GM19397 (cell line): Measurements from ENCODE around the gene MYRFL.

Experiments used
- ATAC-seq: cut with Tn5 transposase; IDR thresholded peaks from one replicate; pipeline ENCODE4 v1.9.1; 2021; ENCODE audit warnings: mild to moderate bottlenecking, moderate library complexity; ENCODE audit not compliant: unreplicated experiment

Gene MYRFL

GRCh38 chr12:69929531-69929930, 104.5 kb downstream of the MYRFL start:
- ATAC-seq = no peak

DNA sequence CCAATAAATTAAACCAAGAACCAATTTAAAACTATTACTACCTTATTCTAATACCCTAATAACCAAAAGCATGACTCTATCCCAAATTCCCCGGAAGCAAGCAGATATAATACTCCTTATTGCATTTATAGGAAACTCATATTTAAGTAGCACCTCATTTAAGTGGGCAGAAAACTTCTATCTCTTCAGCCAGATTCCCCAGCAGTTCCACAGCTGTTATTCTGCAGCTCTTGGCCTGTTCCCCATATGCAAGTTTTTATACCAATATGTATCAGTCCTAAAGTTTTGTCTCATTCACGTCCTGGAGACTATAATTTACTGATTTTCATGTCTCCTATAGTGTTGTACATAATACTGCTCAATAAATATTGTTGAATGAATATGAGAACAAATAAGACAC, 106.5 kb downstream of the MYRFL start:
- ATAC-seq = no peak

DNA sequence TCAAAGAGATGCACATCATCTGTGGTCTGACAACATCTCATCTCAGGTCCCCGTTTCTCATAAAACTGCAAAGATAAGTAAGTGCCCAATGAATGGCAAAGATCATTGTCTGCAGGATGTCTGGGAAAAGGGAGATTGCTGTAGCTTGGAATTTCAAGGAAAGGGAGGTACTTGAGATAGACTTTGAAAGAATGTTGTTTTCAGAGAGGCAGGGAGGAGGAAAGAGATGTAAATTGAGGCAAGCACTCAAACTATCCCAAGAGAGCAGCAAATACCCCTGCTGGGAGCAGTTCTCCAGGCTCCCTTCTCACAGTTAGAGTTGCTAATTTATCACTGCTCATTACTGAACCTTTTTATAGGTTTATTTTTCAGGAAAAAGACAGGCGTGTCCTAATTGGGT, 107.1 kb downstream of the MYRFL start:
- no peak for ATAC-seq

- peak; percentile 70 for ATAC-seq
Observed at GRCh38 chr12:69932676-69933552, 107.9 kb downstream of the MYRFL start.

GRCh38 chr12:69934011-69934410, 109.0 kb downstream of the MYRFL start:
- ATAC-seq = no peak

DNA sequence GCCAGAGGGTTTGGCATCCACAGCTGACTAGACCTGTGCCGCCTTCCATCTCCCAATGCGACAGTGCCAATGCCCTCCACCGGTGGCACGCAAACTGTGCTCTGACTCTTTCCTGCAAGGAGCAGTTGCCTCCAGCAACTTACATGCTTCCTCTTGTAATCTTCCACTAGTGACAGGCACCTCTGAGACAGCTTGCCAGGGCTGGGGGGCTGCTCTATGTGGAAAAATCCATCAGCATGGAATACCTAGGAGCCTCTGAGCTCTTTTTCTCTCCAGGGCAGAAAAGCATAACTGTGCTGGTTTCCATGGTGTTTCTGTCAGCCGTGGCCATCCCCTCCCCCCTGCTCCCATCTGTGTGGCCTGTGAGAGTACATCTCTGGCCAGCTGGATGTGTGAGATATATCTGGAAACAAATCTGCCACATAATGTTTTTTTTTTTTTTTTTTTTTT, 110.6 kb downstream of the MYRFL start:
- no peak for ATAC-seq

GRCh38 chr12:69936214-69936731, 111.2 kb downstream of the MYRFL start:
- no peak for ATAC-seq

- no peak for ATAC-seq
Observed at GRCh38 chr12:69936766-69937165, 111.7 kb downstream of the MYRFL start.

DNA sequence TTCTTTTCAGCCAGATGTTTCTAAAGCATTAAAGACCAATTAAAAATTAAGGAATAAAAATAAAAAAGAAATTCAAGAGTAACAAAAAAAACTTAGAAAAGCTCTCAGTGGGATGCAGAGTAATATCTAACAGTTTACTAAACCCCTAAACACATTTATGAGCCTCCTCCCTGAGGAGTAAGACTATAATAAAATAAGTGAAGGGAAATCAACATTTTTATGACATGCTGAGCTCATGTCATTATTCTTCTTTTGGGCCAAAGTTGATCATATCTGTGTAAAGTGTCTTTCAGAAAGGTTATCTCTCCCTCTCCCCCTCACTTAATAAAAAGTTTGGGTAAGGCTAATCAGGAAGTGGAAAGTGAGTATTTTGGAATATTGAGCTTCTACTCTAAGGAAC, 122.1 kb downstream of the MYRFL start:
- ATAC-seq = no peak

- ATAC-seq = no peak
Observed at GRCh38 chr12:69947897-69948296, 122.9 kb downstream of the MYRFL start.

GRCh38 chr12:69948851-69949250, 123.8 kb downstream of the MYRFL start:
- no peak for ATAC-seq

GRCh38 chr12:69949311-69950002, 124.4 kb downstream of the MYRFL start:
- ATAC-seq = no peak

- no peak for ATAC-seq
Observed at GRCh38 chr12:69951108-69951507, 126.1 kb downstream of the MYRFL start.

GRCh38 chr12:69952890-69953289, 127.9 kb downstream of the MYRFL start:
- no peak for ATAC-seq

GRCh38 chr12:69961246-69961645, 136.2 kb downstream of the MYRFL start:
- no peak for ATAC-seq

DNA sequence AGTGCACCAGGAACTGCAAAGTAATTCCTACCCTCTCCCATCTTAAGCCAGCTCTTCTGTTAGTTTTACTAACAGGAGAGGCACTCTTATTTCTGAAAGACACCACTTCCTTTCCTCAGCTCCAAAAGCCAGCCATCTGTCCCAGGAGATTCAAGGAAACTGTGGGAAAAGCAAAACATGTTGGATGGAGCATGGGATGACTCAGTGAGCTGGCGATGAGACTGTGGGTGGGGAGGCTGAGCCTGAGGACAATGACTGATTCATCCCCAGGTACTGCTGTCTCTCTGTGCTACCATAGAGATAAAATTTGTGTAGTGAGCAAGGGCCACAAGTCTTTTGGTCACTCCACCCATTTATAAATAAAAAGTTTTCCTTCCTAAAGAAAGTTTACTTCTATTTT, 141.4 kb downstream of the MYRFL start:
- ATAC-seq = no peak

- ATAC-seq = no peak
Observed at GRCh38 chr12:69966839-69967238, 141.8 kb downstream of the MYRFL start.

DNA sequence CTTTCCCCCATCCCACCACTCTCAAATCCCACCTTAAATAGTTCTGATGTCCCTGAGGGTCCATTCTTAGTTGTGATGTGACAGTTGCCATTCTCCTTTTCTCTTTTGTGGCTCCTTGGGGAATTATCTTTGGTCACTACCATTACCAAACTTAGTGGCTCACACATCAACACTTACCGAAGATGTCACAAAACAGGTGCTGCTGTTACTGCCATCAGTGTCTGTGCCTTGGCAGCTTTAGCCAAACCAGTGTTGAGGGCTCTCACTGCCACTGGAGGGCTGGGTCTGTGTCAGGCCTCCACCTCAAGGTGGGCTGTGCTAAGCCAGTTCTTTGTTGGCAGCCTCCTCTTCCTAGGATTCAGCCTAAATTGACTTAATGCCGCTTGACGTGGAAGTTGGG, 144.0 kb downstream of the MYRFL start:
- no peak for ATAC-seq

DNA sequence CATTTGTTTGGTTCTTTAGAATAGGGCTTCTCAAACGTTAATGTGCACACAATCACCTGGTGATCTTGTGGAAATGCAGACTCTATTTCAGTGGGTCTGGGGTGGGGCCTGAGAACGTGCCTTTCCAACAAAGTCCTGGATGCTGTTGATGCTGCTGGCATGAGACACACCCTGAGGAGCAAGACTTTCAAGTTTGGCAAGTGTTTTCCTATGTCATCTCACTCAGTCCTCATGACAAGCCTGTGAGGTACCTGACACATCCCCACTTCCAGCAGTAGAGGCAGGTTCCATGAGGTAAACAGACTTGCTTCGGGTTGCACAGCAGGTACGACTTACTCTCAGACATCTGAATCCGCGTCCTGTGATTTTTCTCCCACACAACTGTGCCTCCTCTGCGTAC, 147.1 kb downstream of the MYRFL start:
- no peak for ATAC-seq

GRCh38 chr12:69978020-69978419, 153.0 kb downstream of the MYRFL start:
- ATAC-seq = no peak

DNA sequence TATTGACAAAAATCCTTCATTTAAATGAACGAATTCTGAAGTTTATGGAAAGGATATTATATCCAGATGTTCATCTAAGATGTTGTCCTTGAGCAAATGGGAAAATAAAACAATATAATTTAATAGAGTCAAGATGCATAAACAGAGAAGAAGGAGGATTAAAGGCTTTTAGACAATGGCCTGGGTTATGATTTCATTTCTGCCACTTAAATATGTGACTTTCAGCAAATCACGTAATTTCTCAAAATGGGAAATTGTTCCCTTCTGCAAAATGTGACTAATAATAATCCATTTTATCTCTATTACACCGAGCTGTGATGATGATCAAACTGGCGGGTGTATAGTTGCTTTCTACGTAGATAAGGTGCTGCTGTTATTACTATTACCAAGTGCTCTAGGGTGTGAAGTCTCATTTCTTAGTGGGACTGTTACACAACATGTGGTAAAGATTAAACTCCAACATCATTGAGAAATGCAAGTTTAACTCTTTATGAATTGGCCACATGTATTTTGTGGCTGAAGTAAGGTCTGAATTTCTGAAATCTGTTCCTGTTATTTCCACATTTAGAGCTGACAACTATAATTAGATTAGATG, 157.0 kb downstream of the MYRFL start:
- ATAC-seq = no peak

DNA sequence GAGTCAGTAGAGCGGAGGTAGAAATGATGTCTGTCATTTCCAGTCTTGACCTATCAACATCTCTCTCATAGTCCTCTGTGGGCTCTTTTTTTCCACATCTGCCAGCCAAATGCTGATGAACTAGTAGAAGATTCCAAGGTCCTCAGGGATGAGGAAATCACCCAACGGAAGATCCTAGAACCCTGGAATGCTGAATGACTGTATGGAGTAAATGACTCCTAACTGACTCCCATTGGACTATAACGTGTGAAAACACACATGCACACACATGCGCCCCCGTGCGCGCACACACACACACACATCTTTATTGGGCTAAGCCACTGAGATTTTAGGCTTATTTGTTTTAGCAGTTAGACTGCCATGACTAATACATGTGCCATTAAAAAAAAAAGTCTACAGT, 159.2 kb downstream of the MYRFL start:
- ATAC-seq = no peak
